Measurements from ENCODE around the gene KCNT2. TPM values are rescaled to one million over a fixed set of nuclear protein-coding genes. Genes with fewer than 3 reads are reported as not detected.

Gene KCNT2
- total and polyA plus RNA-seq, 10 of the 15 experiments (the other 5 are each of a cell fraction or from before 2014, with no cell fraction given), result not detected

DNA sequence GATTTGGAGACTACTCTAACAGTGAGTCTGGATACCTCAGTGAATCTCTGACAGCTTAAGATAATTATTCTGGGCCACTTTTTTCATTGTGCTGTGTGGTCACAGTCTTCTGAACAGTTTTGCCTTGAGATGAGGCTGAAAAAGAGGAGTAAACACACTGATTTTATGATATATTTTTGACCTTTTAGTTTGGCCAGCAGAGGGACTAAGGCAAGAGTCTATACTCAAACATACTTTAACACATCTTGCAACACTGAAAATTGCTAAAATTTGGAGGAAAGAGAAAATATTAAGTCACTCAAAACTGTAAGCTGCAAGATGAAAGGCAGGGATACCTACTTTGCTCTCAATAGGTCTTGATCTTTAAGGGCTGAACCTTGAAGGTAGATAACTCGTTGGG is 182.7 kb downstream of the KCNT2 start:
- Histone ChIP-seq H3K9me3 (replicated peaks; ENCODE audit: control insufficient read depth, insufficient read depth, low read length) (no peaks in the 10 kb centered on the region), H3K79me2 (ENCODE audit: control insufficient read depth, insufficient read depth, low read length) (no peaks in the 10 kb centered on the region), H3K27ac (ENCODE audit: control insufficient read depth, insufficient read depth) (no peak overlapping the region), H3K36me3 (ENCODE audit: control insufficient read depth in 2 of 2, insufficient read depth in 2 of 2, low read length in 1 of 2) (no peaks in the 10 kb centered on the region), H3K4me3 (no peak overlapping the region), H3K4me2 (ENCODE audit: control insufficient read depth, insufficient read depth) (no peak overlapping the region), H4K20me1 (ENCODE audit: control insufficient read depth, insufficient read depth) (no peaks in the 10 kb centered on the region), H2AFZ (ENCODE audit: control insufficient read depth, low read depth, low read length) (no peak overlapping the region), H3K9ac (ENCODE audit: control insufficient read depth, insufficient read depth, low read length) (no peak overlapping the region), H3K27me3 (replicated peaks in 1 of 2; ENCODE audit: control insufficient read depth in 2 of 2, insufficient read depth in 2 of 2, low read length in 1 of 2) (no peaks in the 10 kb centered on the region), H3K4me1 (ENCODE audit: control insufficient read depth, insufficient read depth, low read length) (no peaks in the 10 kb centered on the region)
- TF ChIP-seq, protein P1, sequence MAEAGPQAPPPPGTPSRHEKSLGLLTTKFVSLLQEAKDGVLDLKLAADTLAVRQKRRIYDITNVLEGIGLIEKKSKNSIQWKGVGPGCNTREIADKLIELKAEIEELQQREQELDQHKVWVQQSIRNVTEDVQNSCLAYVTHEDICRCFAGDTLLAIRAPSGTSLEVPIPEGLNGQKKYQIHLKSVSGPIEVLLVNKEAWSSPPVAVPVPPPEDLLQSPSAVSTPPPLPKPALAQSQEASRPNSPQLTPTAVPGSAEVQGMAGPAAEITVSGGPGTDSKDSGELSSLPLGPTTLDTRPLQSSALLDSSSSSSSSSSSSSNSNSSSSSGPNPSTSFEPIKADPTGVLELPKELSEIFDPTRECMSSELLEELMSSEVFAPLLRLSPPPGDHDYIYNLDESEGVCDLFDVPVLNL (IDR thresholded peaks at IDR 0.05; ENCODE audit: low read depth, low read length), result no peak
- TF ChIP-seq MYB (IDR thresholded peaks at IDR 0.05; ENCODE audit: borderline replicate concordance, low read depth, low read length), result no peak
- TF ChIP-seq, protein P2, sequence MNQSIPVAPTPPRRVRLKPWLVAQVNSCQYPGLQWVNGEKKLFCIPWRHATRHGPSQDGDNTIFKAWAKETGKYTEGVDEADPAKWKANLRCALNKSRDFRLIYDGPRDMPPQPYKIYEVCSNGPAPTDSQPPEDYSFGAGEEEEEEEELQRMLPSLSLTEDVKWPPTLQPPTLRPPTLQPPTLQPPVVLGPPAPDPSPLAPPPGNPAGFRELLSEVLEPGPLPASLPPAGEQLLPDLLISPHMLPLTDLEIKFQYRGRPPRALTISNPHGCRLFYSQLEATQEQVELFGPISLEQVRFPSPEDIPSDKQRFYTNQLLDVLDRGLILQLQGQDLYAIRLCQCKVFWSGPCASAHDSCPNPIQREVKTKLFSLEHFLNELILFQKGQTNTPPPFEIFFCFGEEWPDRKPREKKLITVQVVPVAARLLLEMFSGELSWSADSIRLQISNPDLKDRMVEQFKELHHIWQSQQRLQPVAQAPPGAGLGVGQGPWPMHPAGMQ (IDR thresholded peaks at IDR 0.05; ENCODE audit: borderline replicate concordance), result no peak
- no peak for TF ChIP-seq NFIC (IDR thresholded peaks at IDR 0.05; ENCODE audit: low read depth, low read length)
- TF ChIP-seq CBX5 (IDR thresholded peaks at IDR 0.05; ENCODE audit: low read depth), result no peak
- in situ Hi-C loops (cut with MboI), result no loop called here
- no peak for DNase-seq (ENCODE audit: low read depth, low spot score)
- ChIA-PET RAD21 (ENCODE audit: unreplicated experiment) (no interaction called here), SMC1A (ENCODE audit: uncharacterized antibody, unreplicated experiment) (no interaction called here), CTCF (interaction anchor here (1.5 kb wide), 1 partner anchor 38 kb away, joined by 3 read pairs; no protein-coding TSS in a partner anchor), POLR2A (no interaction called here)
- ATAC-seq, result no peak
- intact Hi-C loops (cut with micrococcal nuclease; ENCODE audit: unreplicated experiment), result no loop called here
- BruUV-seq (replicated peaks), result no TSS peak
- FAIRE-seq, result no peak
- whole genome bisulfite sequencing (ENCODE audit: insufficient coverage, insufficient replicate concordance, low lambda C conversion rate, missing lambda C conversion rate), result 0% methylated on average over 1 of the region's 1 CpG

DNA sequence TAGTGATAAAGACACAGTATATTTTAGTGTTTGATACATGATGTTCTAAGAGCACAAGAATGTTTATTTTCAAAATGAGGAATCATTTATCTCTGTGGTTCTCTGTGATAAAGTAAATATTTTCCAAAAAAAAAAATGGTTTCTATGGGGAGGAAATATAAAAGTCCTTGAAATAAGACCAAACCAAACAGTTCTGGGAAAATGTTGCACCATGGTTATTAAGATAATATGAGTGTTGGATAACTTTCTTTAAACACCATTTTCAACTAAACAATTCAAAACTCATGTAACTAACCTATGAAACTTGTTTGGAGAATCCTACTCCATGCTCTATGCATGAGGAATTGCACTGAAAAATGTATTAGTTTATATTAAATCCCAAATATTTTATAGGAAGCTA is 184.6 kb downstream of the KCNT2 start:
- DNase-seq (ENCODE audit: low read depth, low spot score) (no peak), ATAC-seq (no peak), FAIRE-seq (no peak)
- BruUV-seq (replicated peaks), result no TSS peak
- Histone ChIP-seq H3K9me3 (replicated peaks; ENCODE audit: control insufficient read depth, insufficient read depth, low read length) (no peaks in the 10 kb centered on the region), H3K9ac (ENCODE audit: control insufficient read depth, insufficient read depth, low read length) (no peak overlapping the region), H2AFZ (ENCODE audit: control insufficient read depth, low read depth, low read length) (no peak overlapping the region), H4K20me1 (ENCODE audit: control insufficient read depth, insufficient read depth) (no peaks in the 10 kb centered on the region), H3K4me2 (ENCODE audit: control insufficient read depth, insufficient read depth) (no peak overlapping the region), H3K27me3 (replicated peaks in 1 of 2; ENCODE audit: control insufficient read depth in 2 of 2, insufficient read depth in 2 of 2, low read length in 1 of 2) (no peaks in the 10 kb centered on the region), H3K27ac (ENCODE audit: control insufficient read depth, insufficient read depth) (no peak overlapping the region), H3K36me3 (ENCODE audit: control insufficient read depth in 2 of 2, insufficient read depth in 2 of 2, low read length in 1 of 2) (no peaks in the 10 kb centered on the region), H3K4me1 (ENCODE audit: control insufficient read depth, insufficient read depth, low read length) (no peaks in the 10 kb centered on the region), H3K4me3 (no peak overlapping the region), H3K79me2 (ENCODE audit: control insufficient read depth, insufficient read depth, low read length) (no peaks in the 10 kb centered on the region)
- ChIA-PET POLR2A (no interaction called here), SMC1A (ENCODE audit: uncharacterized antibody, unreplicated experiment) (interaction anchor here (0.7 kb wide), 1 partner anchor 209 kb away, joined by 3 read pairs; no protein-coding TSS in a partner anchor), RAD21 (ENCODE audit: unreplicated experiment) (no interaction called here), CTCF (no interaction called here)
- intact Hi-C loops (cut with micrococcal nuclease; ENCODE audit: unreplicated experiment) (no loop called here), in situ Hi-C loops (cut with MboI) (no loop called here)
- TF ChIP-seq, protein P3, sequence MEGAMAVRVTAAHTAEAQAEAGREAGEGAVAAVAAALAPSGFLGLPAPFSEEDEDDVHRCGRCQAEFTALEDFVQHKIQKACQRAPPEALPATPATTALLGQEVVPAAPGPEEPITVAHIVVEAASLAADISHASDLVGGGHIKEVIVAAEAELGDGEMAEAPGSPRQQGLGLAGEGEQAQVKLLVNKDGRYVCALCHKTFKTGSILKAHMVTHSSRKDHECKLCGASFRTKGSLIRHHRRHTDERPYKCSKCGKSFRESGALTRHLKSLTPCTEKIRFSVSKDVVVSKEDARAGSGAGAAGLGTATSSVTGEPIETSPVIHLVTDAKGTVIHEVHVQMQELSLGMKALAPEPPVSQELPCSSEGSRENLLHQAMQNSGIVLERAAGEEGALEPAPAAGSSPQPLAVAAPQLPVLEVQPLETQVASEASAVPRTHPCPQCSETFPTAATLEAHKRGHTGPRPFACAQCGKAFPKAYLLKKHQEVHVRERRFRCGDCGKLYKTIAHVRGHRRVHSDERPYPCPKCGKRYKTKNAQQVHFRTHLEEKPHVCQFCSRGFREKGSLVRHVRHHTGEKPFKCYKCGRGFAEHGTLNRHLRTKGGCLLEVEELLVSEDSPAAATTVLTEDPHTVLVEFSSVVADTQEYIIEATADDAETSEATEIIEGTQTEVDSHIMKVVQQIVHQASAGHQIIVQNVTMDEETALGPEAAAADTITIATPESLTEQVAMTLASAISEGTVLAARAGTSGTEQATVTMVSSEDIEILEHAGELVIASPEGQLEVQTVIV (IDR thresholded peaks at IDR 0.05; ENCODE audit: borderline replicate concordance, partially characterized antibody), result no peak
- TF ChIP-seq SIX5 (IDR thresholded peaks at IDR 0.05; ENCODE audit: low read depth, low read length, severe bottlenecking), result no peak
- TF ChIP-seq JUNB (IDR thresholded peaks at IDR 0.05), result no peak
- no peak for TF ChIP-seq KAT2A (conservative IDR thresholded peaks at IDR 0.05; ENCODE audit: control insufficient read depth, low read depth, low read length)
- TF ChIP-seq, protein P4, sequence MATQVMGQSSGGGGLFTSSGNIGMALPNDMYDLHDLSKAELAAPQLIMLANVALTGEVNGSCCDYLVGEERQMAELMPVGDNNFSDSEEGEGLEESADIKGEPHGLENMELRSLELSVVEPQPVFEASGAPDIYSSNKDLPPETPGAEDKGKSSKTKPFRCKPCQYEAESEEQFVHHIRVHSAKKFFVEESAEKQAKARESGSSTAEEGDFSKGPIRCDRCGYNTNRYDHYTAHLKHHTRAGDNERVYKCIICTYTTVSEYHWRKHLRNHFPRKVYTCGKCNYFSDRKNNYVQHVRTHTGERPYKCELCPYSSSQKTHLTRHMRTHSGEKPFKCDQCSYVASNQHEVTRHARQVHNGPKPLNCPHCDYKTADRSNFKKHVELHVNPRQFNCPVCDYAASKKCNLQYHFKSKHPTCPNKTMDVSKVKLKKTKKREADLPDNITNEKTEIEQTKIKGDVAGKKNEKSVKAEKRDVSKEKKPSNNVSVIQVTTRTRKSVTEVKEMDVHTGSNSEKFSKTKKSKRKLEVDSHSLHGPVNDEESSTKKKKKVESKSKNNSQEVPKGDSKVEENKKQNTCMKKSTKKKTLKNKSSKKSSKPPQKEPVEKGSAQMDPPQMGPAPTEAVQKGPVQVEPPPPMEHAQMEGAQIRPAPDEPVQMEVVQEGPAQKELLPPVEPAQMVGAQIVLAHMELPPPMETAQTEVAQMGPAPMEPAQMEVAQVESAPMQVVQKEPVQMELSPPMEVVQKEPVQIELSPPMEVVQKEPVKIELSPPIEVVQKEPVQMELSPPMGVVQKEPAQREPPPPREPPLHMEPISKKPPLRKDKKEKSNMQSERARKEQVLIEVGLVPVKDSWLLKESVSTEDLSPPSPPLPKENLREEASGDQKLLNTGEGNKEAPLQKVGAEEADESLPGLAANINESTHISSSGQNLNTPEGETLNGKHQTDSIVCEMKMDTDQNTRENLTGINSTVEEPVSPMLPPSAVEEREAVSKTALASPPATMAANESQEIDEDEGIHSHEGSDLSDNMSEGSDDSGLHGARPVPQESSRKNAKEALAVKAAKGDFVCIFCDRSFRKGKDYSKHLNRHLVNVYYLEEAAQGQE (IDR thresholded peaks at IDR 0.05; ENCODE audit: low read depth, low read length), result no peak

Measured in GM12878 (cell line).